ENCODE data around the gene TYRO3.

GRCh38 chr15:41621200-41622193, 62.5 kb downstream of the TYRO3 start:
- peak; percentile 73 for TF ChIP-seq POLR2A (IDR thresholded peaks at IDR 0.05)
- TF ChIP-seq EP300 (IDR thresholded peaks at IDR 0.05), result peak; percentile 55
- TF ChIP-seq CTCF (IDR thresholded peaks at IDR 0.05), result no peak
